Sciatic nerve (tissue), 2 donors: ENCODE data around the gene BEST4. TPM values are rescaled to one million over a fixed set of nuclear protein-coding genes. Genes with fewer than 3 reads are reported as not detected.
"Not testable (repeated sequence)": the region's sequence is repeated elsewhere in the genome, so short reads cannot be mapped to it uniquely, and the experiment has no call there.

Experiments used
- ATAC-seq: fragments of 200-7000 bp; cut with Tn5 transposase; one replicate; pipeline ENCODE4 v1.9.1; 2020; ENCODE audit warnings: mild to moderate bottlenecking, moderate library complexity
- DNase-seq: peaks from one replicate; pipeline ENCODE4 v3.0.0-alpha.2; 2020; ENCODE audit warnings: low spot score
- intact Hi-C: fragments of 100-400 bp; cut with DNase I; formaldehyde crosslinking; loops from one replicate; pipeline ENCODE4 v1.14.2; 2022
- total RNA-seq: library from RNA; stranded (reverse); fragmentation: NEBNext Ultra II Directional; extraction: Animal tissue kit (Norgen Biotek cat#: 25700); gene quantifications from one replicate; pipeline ENCODE4 v1.2.1, GENCODE V29; 2021
- donor health status: DM: no; HTN: no; CAD: no.
- donor health status: DM: no; HTN: no; CAD: no.

Gene BEST4
- 0.36 TPM for total RNA-seq

- intact Hi-C loops = loop anchor here (10.0 kb wide), 2 partner anchors 47 to 73 kb away; no protein-coding TSS in a partner anchor
- DNase-seq (peak; percentile 49), ATAC-seq (no peak)
Observed at GRCh38 chr1:44788120-44788860, at the start of gene BEST4. Gene BEST4, minus strand, starts transcription at chr1:44788170. Its CDS starts 465 bp downstream, at chr1:44787705.

- intact Hi-C loops = loop anchor here (10.0 kb wide), 1 partner anchor 51 kb away; the partner anchor contains the start of gene BEST4
- ATAC-seq (peak; percentile 73), DNase-seq (peak; percentile 95)
Observed at GRCh38 chr1:44835738-44836675, 48.0 kb upstream of the BEST4 start.

DNA sequence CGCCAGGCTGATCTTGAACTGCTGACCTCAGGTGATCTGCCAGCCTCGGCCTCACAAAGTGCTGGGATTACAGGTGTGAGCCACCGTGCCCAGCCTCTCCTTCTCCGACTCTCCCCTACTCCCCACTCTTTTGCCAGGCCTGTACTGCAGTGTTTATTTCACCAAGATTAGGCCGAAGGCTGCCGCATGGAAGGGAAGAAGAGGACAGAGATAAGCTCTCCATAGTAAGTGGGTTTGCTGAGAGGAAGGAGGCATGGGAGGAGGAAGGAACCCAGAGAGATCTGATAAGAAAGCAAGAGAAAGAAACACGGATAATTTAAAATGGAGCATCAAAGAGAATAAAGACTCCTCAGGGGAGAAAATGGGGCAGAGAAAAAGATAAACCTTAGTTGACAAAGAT, 46.4 kb upstream of the BEST4 start:
- ATAC-seq (no peak), DNase-seq (no peak)
- intact Hi-C loops = loop anchor here (10.0 kb wide), 1 partner anchor 50 kb away; the partner anchor contains the start of gene BEST4

GRCh38 chr1:44832056-44832705, 44.2 kb upstream of the BEST4 start:
- intact Hi-C loops = loop anchor here (10.0 kb wide), 1 partner anchor 47 kb away; the partner anchor contains the start of gene BEST4
- DNase-seq (no peak), ATAC-seq (peak; percentile 32)

- ATAC-seq = no peak
- no peak for DNase-seq
- intact Hi-C loops = loop anchor here (10.0 kb wide), 1 partner anchor 47 kb away; the partner anchor contains the start of gene BEST4
Observed at GRCh38 chr1:44831516-44831915, 43.5 kb upstream of the BEST4 start.

GRCh38 chr1:44830900-44831304, 42.9 kb upstream of the BEST4 start:
- DNase-seq (no peak), ATAC-seq (no peak)
- intact Hi-C loops = loop anchor here (10.0 kb wide), 1 partner anchor 46 kb away; the partner anchor contains the start of gene BEST4

DNA sequence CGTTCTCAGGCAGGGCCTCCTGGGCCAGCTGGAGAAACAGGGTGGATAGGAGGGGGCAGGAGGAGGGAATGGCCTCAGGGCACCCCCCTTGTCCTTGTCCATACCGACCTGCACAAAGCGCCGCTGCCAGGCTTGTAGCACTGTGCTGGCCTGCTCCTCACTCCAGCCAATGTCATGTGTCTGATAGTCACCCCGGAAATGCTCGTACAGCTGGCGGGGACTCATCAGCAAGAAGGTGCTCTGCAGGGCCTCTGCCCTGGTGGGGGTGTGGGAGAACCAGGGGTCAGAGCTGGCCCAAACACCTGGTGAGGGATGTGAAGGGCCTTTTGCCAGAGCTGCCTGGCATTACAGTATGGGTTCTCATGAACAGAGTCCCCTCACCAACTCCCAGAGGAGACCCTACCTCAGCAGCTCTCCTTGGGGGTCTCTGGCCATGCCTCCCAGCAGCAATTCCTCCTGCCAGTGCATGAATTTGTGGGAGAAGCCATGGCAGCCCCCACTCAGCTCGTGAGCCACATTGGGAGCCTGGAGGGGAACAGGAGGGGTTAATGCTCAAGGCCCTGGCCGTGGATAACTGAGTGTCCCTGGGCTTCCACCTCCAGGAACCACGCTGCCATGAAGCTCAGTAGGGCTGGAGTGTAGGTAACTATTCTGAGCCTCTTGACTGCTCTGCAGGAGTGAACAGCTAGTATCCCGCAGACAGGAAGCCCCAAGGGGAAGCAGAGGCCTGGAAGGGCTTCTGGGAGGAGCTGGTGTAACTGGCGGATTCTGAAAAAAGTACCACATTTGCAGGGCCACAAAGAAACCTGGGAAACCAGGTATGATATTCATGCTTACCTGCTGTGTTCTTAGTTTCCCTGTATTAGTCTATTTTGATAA, 41.8 kb upstream of the BEST4 start:
- DNase-seq (no peak), ATAC-seq (no peak)
- intact Hi-C loops = loop anchor here (10.0 kb wide), 1 partner anchor 45 kb away; the partner anchor contains the start of gene BEST4

DNA sequence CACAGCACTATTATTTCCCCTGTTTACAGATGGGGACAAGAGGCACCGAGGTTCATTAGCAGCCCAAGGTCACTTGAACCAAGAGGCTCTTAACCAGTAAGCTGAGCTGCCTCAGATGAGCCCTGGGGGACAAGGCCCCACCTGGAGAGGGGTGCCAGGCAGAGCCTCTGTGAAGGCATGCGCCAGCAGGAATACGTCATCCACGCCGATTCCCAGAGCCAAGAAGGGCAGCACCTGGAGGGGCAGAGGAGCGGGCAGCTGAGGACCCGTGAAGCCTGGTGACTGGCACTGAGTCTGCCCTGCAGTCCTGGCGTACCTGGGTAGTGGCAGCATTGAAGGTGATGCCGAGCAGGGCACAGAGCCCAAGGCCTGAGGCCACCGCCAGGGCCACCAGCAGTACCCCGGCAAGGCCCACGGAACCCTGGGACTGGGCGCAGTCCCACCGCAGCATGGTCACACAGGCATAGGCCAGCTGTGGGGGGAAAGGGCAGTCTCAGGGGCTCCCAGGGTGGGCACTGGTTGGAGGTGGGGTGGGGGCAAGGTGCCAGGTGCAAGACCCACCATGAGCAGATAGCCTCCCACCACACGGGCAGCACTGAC, 41.0 kb upstream of the BEST4 start:
- ATAC-seq (no peak), DNase-seq (no peak)
- intact Hi-C loops = no loop called here

GRCh38 chr1:44828003-44828651, 40.2 kb upstream of the BEST4 start:
- intact Hi-C loops = no loop called here
- DNase-seq = no peak
- no peak for ATAC-seq

DNA sequence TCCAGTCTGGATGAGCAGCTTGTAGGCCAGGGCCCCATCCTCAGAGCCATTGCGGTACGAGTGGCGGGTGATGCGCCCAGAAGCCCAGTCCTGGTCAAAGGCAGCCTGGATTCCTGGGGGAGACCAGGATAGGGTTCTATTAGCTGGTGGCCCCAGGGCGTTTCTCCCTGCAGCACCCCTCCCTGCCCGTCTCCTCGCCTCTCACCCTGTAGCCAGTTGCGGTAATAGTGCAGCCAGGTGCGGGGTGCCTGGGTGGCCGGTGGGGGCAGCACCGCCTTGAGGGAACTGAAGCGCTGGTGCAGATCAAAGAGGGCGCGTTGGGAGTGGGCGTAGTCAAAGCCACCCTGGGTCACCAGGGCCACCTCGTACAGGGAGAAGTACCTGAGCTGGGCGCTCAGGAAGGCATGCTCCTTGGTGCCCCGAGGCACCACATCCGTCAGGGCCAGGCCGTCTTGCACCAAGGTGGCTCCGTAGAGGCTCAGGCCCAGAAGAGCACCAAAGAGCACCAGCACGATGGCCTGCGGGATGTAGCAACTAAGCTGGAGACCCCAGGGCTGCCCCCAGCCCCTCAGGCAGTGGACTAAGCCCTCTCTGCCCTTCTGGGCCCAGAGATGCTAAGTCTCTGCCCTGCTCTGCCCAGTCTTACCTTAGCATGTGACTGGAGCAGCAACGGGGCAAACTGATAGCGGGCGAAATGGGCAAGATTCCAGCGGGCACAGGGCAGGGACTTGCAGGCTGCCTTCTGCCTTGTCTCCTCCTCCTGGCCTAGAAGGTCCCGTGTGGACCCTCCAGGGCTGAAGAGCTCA, 39.4 kb upstream of the BEST4 start:
- no peak for DNase-seq
- peak; percentile 9 for ATAC-seq
- intact Hi-C loops = no loop called here

GRCh38 chr1:44826375-44827196, 38.6 kb upstream of the BEST4 start:
- peak; percentile 86 for DNase-seq
- intact Hi-C loops = no loop called here
- peak; percentile 88 for ATAC-seq

DNA sequence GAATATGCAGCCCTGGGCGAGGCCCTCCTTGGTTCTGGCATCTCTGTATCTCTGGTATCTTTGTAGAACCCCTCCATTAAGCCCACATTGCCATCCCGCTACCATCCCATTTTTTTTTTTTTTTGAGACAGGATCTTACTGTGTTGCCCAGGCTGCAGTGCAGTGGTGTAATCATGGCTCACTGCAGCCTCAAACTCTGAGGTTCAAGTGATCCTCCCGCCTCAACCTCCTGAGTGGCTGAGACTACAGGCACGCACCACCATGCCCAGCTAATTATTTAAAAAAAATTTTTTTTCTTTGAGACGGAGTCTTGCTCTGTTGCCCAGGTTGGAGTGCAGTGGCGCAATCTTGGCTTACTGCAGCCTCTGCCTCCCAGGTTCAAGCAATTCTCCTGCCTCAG, 36.4 kb upstream of the BEST4 start:
- ATAC-seq, intact Hi-C loops, DNase-seq: not testable (repeated sequence)

DNA sequence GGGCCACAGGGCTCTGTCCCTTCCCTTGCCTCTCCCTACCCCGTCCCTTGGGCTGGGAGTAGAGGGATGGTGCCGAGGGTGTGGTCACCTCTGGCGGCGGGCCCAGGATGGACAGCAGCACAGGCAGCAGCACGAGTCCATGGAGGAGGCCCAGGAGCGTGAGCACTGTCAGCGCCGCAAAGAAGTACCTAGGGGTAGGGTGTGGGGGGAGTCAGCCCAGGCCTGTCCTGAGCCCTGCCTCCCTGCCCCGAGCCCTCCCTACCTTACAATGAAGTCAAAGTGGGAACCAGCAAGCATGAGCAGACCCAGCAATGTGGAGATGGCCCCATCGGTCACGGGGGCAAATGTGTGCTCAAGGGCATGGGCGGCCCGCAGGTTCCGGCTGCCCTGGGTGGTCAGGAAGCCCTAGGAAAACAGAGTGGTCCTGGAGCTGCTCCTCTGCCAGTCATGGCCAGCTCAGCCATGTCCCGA, 35.0 kb upstream of the BEST4 start:
- no peak for ATAC-seq
- intact Hi-C loops = no loop called here
- no peak for DNase-seq

DNA sequence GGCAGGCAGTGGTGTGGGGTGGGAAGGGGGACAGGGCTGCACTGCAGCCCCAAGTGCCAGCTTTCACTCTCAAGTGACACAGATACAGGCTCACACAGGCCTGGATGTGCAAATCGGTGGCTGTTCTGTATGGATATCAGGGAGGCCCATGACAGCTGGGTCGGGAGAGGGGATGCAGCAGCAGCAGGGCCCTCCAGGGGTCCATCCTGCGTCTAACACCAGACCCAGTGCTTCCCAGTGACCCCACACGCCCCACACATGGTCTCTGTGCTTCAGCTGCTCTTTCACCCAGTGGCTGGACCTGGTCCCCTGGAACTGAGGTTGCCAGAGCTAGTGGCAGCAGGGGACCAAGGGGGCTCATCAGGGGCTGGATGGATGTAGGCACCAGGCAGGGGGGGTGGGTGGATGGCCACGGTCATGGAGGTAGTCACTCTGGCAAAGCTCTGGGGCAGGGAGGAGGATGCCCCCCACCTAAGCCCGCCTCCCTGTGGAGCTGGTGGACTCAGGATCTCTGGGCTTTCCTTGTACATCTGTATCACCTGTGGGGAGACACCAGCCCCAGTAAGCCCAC, 34.2 kb upstream of the BEST4 start:
- intact Hi-C loops = no loop called here
- ATAC-seq (no peak), DNase-seq (no peak)

- DNase-seq (no peak), ATAC-seq (no peak)
- intact Hi-C loops = no loop called here
Observed at GRCh38 chr1:44821240-44821715, 33.3 kb upstream of the BEST4 start.
